Karpas-422 (cell line): ENCODE results near the gene GNG7. TPM values are rescaled to one million over a fixed set of nuclear protein-coding genes. Genes with fewer than 3 reads are reported as not detected.

ENCODE experiments used
- DNase-seq: peaks from one replicate; pipeline ENCODE4 v3.0.0-alpha.2; 2015
- H2AFZ ChIP-seq: fragments of 200-600 bp; sonication (generic); 2 replicates; pipeline ENCODE4 v1.6.1; 2014; ENCODE audit warnings: antibody characterized with exemption, low read length, mixed read lengths
- H3K27ac ChIP-seq: fragments of 200-600 bp; sonication (generic); 2 replicates; pipeline ENCODE4 v1.5.1; 2014; ENCODE audit warnings: mild to moderate bottlenecking, low read length, moderate library complexity
- H3K27me3 ChIP-seq: fragments of 200-600 bp; sonication (generic); 2 replicates; pipeline ENCODE4 v1.6.1; 2014; ENCODE audit warnings: low read length, mixed read lengths
- H3K36me3 ChIP-seq: fragments of 200-600 bp; sonication (generic); 2 replicates; pipeline ENCODE4 v1.6.1; 2014; ENCODE audit warnings: low read length, mixed read lengths; ENCODE audit not compliant: insufficient read depth
- H3K4me1 ChIP-seq: fragments of 200-600 bp; sonication (generic); 2 replicates; pipeline ENCODE4 v1.6.1; 2014; ENCODE audit warnings: mild to moderate bottlenecking, low read length, mixed read lengths
- H3K4me2 ChIP-seq: fragments of 200-600 bp; sonication (generic); 2 replicates; pipeline ENCODE4 v1.6.1; 2014; ENCODE audit warnings: low read length, low read depth, mild to moderate bottlenecking; ENCODE audit not compliant: poor library complexity, severe bottlenecking
- H3K4me3 ChIP-seq: fragments of 200-600 bp; sonication (generic); 2 replicates; pipeline ENCODE4 v1.5.1; 2014; ENCODE audit warnings: mild to moderate bottlenecking, antibody characterized with exemption, low read length, mixed read lengths
- H3K79me2 ChIP-seq: fragments of 200-600 bp; sonication (generic); 2 replicates; pipeline ENCODE4 v1.6.1; 2014; ENCODE audit warnings: mild to moderate bottlenecking, low read length, mixed read lengths
- H3K9ac ChIP-seq: fragments of 200-600 bp; sonication (generic); 2 replicates; pipeline ENCODE4 v1.6.0; 2014; ENCODE audit warnings: low read length
- H3K9me2 ChIP-seq: fragments of 200-600 bp; sonication (generic), shearing (Covaris generic); replicated peaks from 2 replicates; pipeline ENCODE4 v1.6.0; 2014; ENCODE audit warnings: mild to moderate bottlenecking, low read length, moderate library complexity; ENCODE audit not compliant: insufficient read depth
- H3K9me3 ChIP-seq: fragments of 300-700, 200-600 bp; sonication (generic); 2 replicates; pipeline ENCODE4 v1.6.1; 2014; ENCODE audit warnings: low read length, mixed read lengths
- H4K20me1 ChIP-seq: fragments of 200-600 bp; sonication (generic); 2 replicates; pipeline ENCODE4 v1.6.1; 2014; ENCODE audit warnings: mild to moderate bottlenecking, antibody characterized with exemption, low read length, low read depth; ENCODE audit not compliant: insufficient read depth
- total RNA-seq: library from RNA; depleted of rRNA; stranded (reverse); fragments of >200 nt; shearing (Covaris generic); gene quantifications from 2 replicates; pipeline ENCODE4 v1.2.3, GENCODE V29; 2014; ENCODE audit warnings: low replicate concordance

GNG7 gene
- total RNA-seq, 1 experiment from 2014 or later = 0.19 TPM

GRCh38 chr19:2484178-2484937 is 218.1 kb downstream of the GNG7 start:
- H3K4me2 ChIP-seq = no peak overlapping the region
- H3K36me3 ChIP-seq = no peaks in the 10 kb centered on the region
- no peak overlapping the region for H3K4me3 ChIP-seq
- peak; percentile 49 for DNase-seq
- no peaks in the 10 kb centered on the region; the same call in 1 of the 2 replicates for H3K27me3 ChIP-seq
- H3K4me1 ChIP-seq = peaks cover 27% of the 10 kb centered on the region
- H2AFZ ChIP-seq = no peak overlapping the region
- H3K27ac ChIP-seq = no peak overlapping the region
- no peaks in the 10 kb centered on the region for H4K20me1 ChIP-seq
- no peaks in the 10 kb centered on the region for H3K9me3 ChIP-seq
- H3K79me2 ChIP-seq = no peaks in the 10 kb centered on the region
- no peaks in the 10 kb centered on the region for H3K9me2 ChIP-seq
- H3K9ac ChIP-seq = no peak overlapping the region

DNA sequence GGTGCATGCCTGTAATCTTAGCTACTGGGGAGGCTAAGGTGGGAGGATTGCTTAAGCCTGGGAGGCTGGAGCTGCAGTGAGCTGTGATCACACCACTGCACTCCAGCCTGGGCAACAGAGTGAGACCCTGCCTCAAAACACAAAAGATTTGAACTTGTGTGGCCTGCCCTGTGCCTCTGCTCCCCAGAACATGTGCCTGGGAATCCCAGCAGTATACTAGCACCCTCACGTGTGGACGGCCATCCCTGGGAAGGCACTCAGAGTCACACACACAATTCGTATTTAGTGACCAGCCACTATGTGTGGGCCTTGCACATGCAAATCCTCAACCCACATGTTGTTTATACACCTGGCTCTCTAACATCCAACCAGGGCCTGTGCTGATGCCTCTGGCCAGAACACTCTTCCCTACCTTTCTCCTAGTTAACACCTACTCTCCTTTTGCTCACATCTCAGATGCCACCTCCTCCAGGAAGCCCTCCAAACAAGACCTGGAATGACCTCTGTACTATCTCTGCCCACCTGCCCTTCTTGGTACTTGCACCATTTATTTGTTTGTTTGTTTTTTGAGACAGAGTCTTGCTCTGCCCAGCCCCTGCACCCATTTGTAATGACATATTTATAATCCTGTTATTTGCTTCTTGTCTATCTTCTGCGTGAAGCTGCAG is 218.9 kb downstream of the GNG7 start:
- no peak overlapping the region for H3K4me3 ChIP-seq
- no peaks in the 10 kb centered on the region for H3K36me3 ChIP-seq
- H4K20me1 ChIP-seq = no peaks in the 10 kb centered on the region
- no peak overlapping the region for H3K4me2 ChIP-seq
- H3K79me2 ChIP-seq = no peaks in the 10 kb centered on the region
- H3K9me3 ChIP-seq = no peaks in the 10 kb centered on the region
- no peak overlapping the region for H2AFZ ChIP-seq
- peak; percentile 36 for DNase-seq
- no peak overlapping the region for H3K27ac ChIP-seq
- H3K9ac ChIP-seq = no peak overlapping the region
- no peaks in the 10 kb centered on the region; the same call in 1 of the 2 replicates for H3K27me3 ChIP-seq
- peaks cover 27% of the 10 kb centered on the region for H3K4me1 ChIP-seq
- H3K9me2 ChIP-seq = no peaks in the 10 kb centered on the region

- no peak overlapping the region for H3K4me2 ChIP-seq
- no peak overlapping the region for H2AFZ ChIP-seq
- no peak for DNase-seq
- no peaks in the 10 kb centered on the region; the same call in 1 of the 2 replicates for H3K27me3 ChIP-seq
- H3K4me1 ChIP-seq = peaks cover 32% of the 10 kb centered on the region
- H4K20me1 ChIP-seq = no peaks in the 10 kb centered on the region
- H3K9me2 ChIP-seq = no peaks in the 10 kb centered on the region
- no peaks in the 10 kb centered on the region for H3K9me3 ChIP-seq
- no peaks in the 10 kb centered on the region for H3K36me3 ChIP-seq
- no peaks in the 10 kb centered on the region for H3K79me2 ChIP-seq
- H3K27ac ChIP-seq = no peak overlapping the region
- H3K9ac ChIP-seq = no peak overlapping the region
- H3K4me3 ChIP-seq = no peak overlapping the region
Measured at GRCh38 chr19:2483084-2483483, 219.4 kb downstream of the GNG7 start.

DNA sequence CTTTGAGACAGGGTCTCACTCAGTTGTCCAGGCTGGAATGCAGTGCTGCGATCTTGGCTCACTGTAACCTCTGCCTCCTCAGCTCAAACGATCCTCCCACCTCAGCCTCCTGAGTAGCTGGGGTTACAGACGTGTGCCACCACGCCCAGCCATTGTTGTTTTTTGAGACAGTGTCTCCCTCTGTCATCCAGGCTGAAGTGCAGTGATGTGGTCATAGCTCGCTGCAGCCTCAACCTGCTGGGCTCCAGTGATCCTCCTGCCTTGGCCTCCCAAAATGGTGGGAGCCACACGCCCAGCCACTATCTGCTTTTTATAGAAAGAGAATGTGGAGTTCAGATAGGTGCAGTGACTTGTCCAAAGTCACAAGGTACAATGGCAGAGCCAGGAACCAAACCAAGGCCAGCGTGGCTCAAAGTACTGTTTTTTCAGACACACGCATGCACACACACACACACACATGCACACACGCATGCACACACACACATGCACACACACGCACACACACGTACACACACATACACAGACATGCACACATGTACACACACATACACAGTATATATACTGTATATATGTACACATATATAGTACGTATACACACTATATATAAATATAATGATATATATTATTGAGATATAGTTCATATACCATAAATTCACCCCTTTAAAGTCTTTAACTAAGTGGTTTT is 220.0 kb downstream of the GNG7 start:
- H3K4me3 ChIP-seq = no peak overlapping the region
- H3K27ac ChIP-seq = no peak overlapping the region
- H3K79me2 ChIP-seq = no peaks in the 10 kb centered on the region
- DNase-seq = no peak
- no peaks in the 10 kb centered on the region; the same call in 1 of the 2 replicates for H3K27me3 ChIP-seq
- H2AFZ ChIP-seq = no peak overlapping the region
- H3K9me2 ChIP-seq = no peaks in the 10 kb centered on the region
- H3K36me3 ChIP-seq = no peaks in the 10 kb centered on the region
- no peaks in the 10 kb centered on the region; the same call in 1 of the 2 replicates for H4K20me1 ChIP-seq
- H3K9me3 ChIP-seq = no peaks in the 10 kb centered on the region
- H3K4me1 ChIP-seq = peaks cover 38% of the 10 kb centered on the region
- no peak overlapping the region for H3K9ac ChIP-seq
- H3K4me2 ChIP-seq = no peak overlapping the region

GRCh38 chr19:2481466-2481865 is 221.0 kb downstream of the GNG7 start:
- peaks cover 9% of the 10 kb centered on the region; the same call in 1 of the 2 replicates for H4K20me1 ChIP-seq

GRCh38 chr19:2479556-2480194 is 222.8 kb downstream of the GNG7 start:
- no peaks in the 10 kb centered on the region; the same call in 1 of the 2 replicates for H3K79me2 ChIP-seq
- H3K9me2 ChIP-seq = no peaks in the 10 kb centered on the region
- H3K4me1 ChIP-seq = peaks cover 57% of the 10 kb centered on the region
- H4K20me1 ChIP-seq = peaks cover 9% of the 10 kb centered on the region; the same call in 1 of the 2 replicates
- no peak overlapping the region for H2AFZ ChIP-seq
- no peaks in the 10 kb centered on the region; the same call in 1 of the 2 replicates for H3K36me3 ChIP-seq
- no peak overlapping the region for H3K27ac ChIP-seq
- no peaks in the 10 kb centered on the region for H3K9me3 ChIP-seq
- DNase-seq = peak; percentile 53
- H3K27me3 ChIP-seq = no peaks in the 10 kb centered on the region; the same call in 1 of the 2 replicates
- H3K4me2 ChIP-seq = peak overlapping the region; percentile 83
- H3K9ac ChIP-seq = no peak overlapping the region
- H3K4me3 ChIP-seq = no peak overlapping the region

More at GRCh38 chr19:2481466-2481865, 221.0 kb downstream of the GNG7 start:
- Histone ChIP-seq H3K27ac (no peak overlapping the region), H3K9me3 (no peaks in the 10 kb centered on the region), H3K36me3 (no peaks in the 10 kb centered on the region; the same call in 1 of the 2 replicates), H3K4me3 (no peak overlapping the region), H3K79me2 (no peaks in the 10 kb centered on the region; the same call in 1 of the 2 replicates), H2AFZ (no peak overlapping the region), H3K27me3 (no peaks in the 10 kb centered on the region; the same call in 1 of the 2 replicates), H3K9me2 (no peaks in the 10 kb centered on the region), H3K4me2 (no peak overlapping the region), H3K9ac (no peak overlapping the region), H3K4me1 (peaks cover 48% of the 10 kb centered on the region)
- DNase-seq = no peak

- peak; percentile 62 for DNase-seq
- Histone ChIP-seq H3K27me3 (no peaks in the 10 kb centered on the region), H3K4me2 (peak overlapping the region; percentile 83), H3K9ac (peak overlapping the region; percentile 81), H3K9me2 (no peaks in the 10 kb centered on the region), H3K9me3 (no peaks in the 10 kb centered on the region), H2AFZ (no peak overlapping the region), H3K4me3 (peak overlapping the region; percentile 75), H3K27ac (peak overlapping the region; percentile 40), H3K79me2 (no peaks in the 10 kb centered on the region; the same call in 1 of the 2 replicates), H3K4me1 (peaks cover 51% of the 10 kb centered on the region), H3K36me3 (no peaks in the 10 kb centered on the region; the same call in 1 of the 2 replicates), H4K20me1 (peaks cover 9% of the 10 kb centered on the region; the same call in 1 of the 2 replicates)
Measured at GRCh38 chr19:2478756-2479555, 223.5 kb downstream of the GNG7 start.
